Right lobe of liver (tissue), 4 donors: ENCODE data around the gene ZIC2.

ENCODE experiments used
- CTCF ChIP-seq, 4 donors: fragments of 200-600 bp in 3 of 4; fragments of 450-650 bp in 1 of 4; IDR thresholded peaks; one replicate each; pipeline versions ENCODE4 v1.5.1 to v1.8.0; 2016 to 2022; ENCODE audit warnings: antibody characterized with exemption in 4 of 4, mild to moderate bottlenecking in 2 of 4
- POLR2A ChIP-seq: fragments of 450-650 bp; IDR thresholded peaks from one replicate; pipeline ENCODE4 v1.6.1; 2017; ENCODE audit warnings: antibody characterized with exemption, mild to moderate bottlenecking
- donor health status: DM: no; HTN: no; CAD: no.
- donor health status: DM: no; HTN: no; CAD: no.
- donor health status: DM: no; HTN: yes; CAD: no.

DNA sequence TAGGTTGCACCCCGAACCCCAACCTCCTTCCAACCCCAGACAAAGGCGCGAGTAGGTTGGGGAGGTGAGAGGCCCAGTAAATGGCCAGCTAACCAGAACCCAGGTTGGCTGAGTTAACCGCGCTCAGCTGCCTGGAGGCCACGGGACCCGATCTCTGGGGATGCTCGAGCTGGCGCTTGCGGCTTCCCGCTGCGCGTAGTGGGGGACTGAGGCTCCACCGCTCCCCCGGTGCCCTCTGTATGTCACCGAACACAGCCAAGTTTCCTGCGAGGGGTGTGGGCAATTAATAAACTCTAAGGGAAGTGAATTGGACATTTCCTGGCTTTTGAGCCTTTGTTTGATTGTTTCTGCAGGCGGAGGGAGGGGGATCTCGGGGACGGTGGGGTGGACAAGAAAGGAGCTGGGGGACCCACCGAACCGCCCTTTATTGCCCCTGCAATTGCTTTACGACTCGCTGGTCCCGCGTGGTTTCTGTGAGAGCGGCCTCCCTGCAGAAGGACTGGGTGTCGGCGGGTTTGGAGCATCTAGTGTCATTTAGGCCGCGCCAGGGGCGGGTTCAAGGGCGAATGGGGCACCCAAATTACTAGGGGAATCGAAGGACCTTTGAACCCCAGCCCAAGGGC is 6.5 kb upstream of the ZIC2 start:
- TF ChIP-seq CTCF (IDR thresholded peaks at IDR 0.05) (no peak), POLR2A (no peak)
